ENCODE measurements around the gene C2CD5. TPM values are rescaled to one million over a fixed set of nuclear protein-coding genes. Genes with fewer than 3 reads are reported as not detected.

Gene C2CD5
- total and polyA plus RNA-seq, 2 donors (not counting 1 experiment from before 2014, with no cell fraction given) = 24.6 to 61.7 TPM

GRCh38 chr12:22593864-22594263, 49.5 kb upstream of the C2CD5 start:
- ATAC-seq (ENCODE audit: low read depth) = no peak
- Mint-ChIP-seq H3K4me3 (no peak overlapping the region), H3K9me3 (ENCODE audit: insufficient read depth) (no peaks in the 10 kb centered on the region), H3K27me3 (peaks cover 5% of the 10 kb centered on the region), H3K27ac (no peak overlapping the region), H3K4me1 (no peaks in the 10 kb centered on the region)
- Histone ChIP-seq H3K36me3 (replicated peaks in 1 of 2; ENCODE audit: control extremely low read depth in 1 of 2, control insufficient read depth in 1 of 2, extremely low read depth in 1 of 2, insufficient read depth in 2 of 2, low read length in 1 of 2) (no peaks in the 10 kb centered on the region), H3K9ac (ENCODE audit: low read length) (no peak overlapping the region), H3K79me2 (ENCODE audit: control insufficient read depth, insufficient read depth, low read length) (no peaks in the 10 kb centered on the region), H3K27ac (ENCODE audit: low read length in 2 of 2) (no peak overlapping the region), H3K4me3 (ENCODE audit: control extremely low read depth in 1 of 5, extremely low read depth in 1 of 5, insufficient read depth in 1 of 5, low read depth in 2 of 5, low read length in 4 of 5) (no peak overlapping the region), H4K20me1 (ENCODE audit: control insufficient read depth, insufficient read depth, low read length, poor library complexity, severe bottlenecking) (no peaks in the 10 kb centered on the region), H3K4me2 (replicated peaks; ENCODE audit: low read depth, low read length, poor library complexity, severe bottlenecking) (no peak overlapping the region), H3K4me1 (ENCODE audit: control insufficient read depth in 2 of 2, insufficient read depth in 2 of 2, low read length in 2 of 2) (no peaks in the 10 kb centered on the region), H3K9me3 (ENCODE audit: control extremely low read depth in 1 of 3, control insufficient read depth in 2 of 3, insufficient read depth in 1 of 3, low read length in 2 of 3) (no peaks in the 10 kb centered on the region), H3K27me3 (replicated peaks in 1 of 4; ENCODE audit: control extremely low read depth in 1 of 4, control insufficient read depth in 3 of 4, insufficient read depth in 4 of 4, low read length in 3 of 4) (peaks cover 0 to 3% (median 0%) of the 10 kb centered on the region in 4 experiments), H2AFZ (ENCODE audit: insufficient read depth, low read depth, low read length, poor library complexity, severe bottlenecking) (no peak overlapping the region)
- ChIA-PET CTCF (no interaction called here), POLR2A (no interaction called here)
- no peak for TF ChIP-seq CTCF (IDR thresholded peaks at IDR 0.05)
- TF ChIP-seq EZH2 (IDR thresholded peaks at IDR 0.05; ENCODE audit: borderline replicate concordance, insufficient read depth, low read depth, low read length, poor library complexity, severe bottlenecking) = no peak
- intact Hi-C loops (cut with micrococcal nuclease) = no loop called here
- no peak for DNase-seq

- TF ChIP-seq EZH2 (IDR thresholded peaks at IDR 0.05; ENCODE audit: borderline replicate concordance, insufficient read depth, low read depth, low read length, poor library complexity, severe bottlenecking) (no peak), CTCF (IDR thresholded peaks at IDR 0.05) (no peak)
- ATAC-seq (ENCODE audit: low read depth) (no peak), DNase-seq (no peak)
- Mint-ChIP-seq H3K9me3 (ENCODE audit: insufficient read depth) (no peaks in the 10 kb centered on the region), H3K27me3 (peaks cover 13% of the 10 kb centered on the region), H3K4me3 (no peak overlapping the region), H3K27ac (no peak overlapping the region), H3K4me1 (no peaks in the 10 kb centered on the region)
- H3K79me2 ChIP-seq (ENCODE audit: control insufficient read depth, insufficient read depth, low read length) = no peaks in the 10 kb centered on the region
- no peak overlapping the region for H3K9ac ChIP-seq (ENCODE audit: low read length)
- H4K20me1 ChIP-seq (ENCODE audit: control insufficient read depth, insufficient read depth, low read length, poor library complexity, severe bottlenecking) = no peaks in the 10 kb centered on the region
- 95% methylated on average over 3 of the region's 4 CpGs for WGBS (ENCODE audit: insufficient coverage)
- H2AFZ ChIP-seq (ENCODE audit: insufficient read depth, low read depth, low read length, poor library complexity, severe bottlenecking) = no peak overlapping the region
- no peaks in the 10 kb centered on the region for H3K36me3 ChIP-seq (replicated peaks in 1 of 2; ENCODE audit: control extremely low read depth in 1 of 2, control insufficient read depth in 1 of 2, extremely low read depth in 1 of 2, insufficient read depth in 2 of 2, low read length in 1 of 2)
- H3K9me3 ChIP-seq (ENCODE audit: control extremely low read depth in 1 of 3, control insufficient read depth in 2 of 3, insufficient read depth in 1 of 3, low read length in 2 of 3) = no peaks in the 10 kb centered on the region
- no peak overlapping the region for H3K4me3 ChIP-seq (ENCODE audit: control extremely low read depth in 1 of 5, extremely low read depth in 1 of 5, insufficient read depth in 1 of 5, low read depth in 2 of 5, low read length in 4 of 5)
- ChIA-PET POLR2A (no interaction called here), CTCF (no interaction called here)
- H3K4me2 ChIP-seq (replicated peaks; ENCODE audit: low read depth, low read length, poor library complexity, severe bottlenecking) = no peak overlapping the region
- H3K4me1 ChIP-seq (ENCODE audit: control insufficient read depth in 2 of 2, insufficient read depth in 2 of 2, low read length in 2 of 2) = no peaks in the 10 kb centered on the region
- intact Hi-C loops (cut with micrococcal nuclease) = no loop called here
- no peak overlapping the region for H3K27ac ChIP-seq (ENCODE audit: low read length in 2 of 2)
- no peaks in the 10 kb centered on the region for H3K27me3 ChIP-seq (replicated peaks in 1 of 4; ENCODE audit: control extremely low read depth in 1 of 4, control insufficient read depth in 3 of 4, insufficient read depth in 4 of 4, low read length in 3 of 4)
Observed at GRCh38 chr12:22588817-22589216, 44.5 kb upstream of the C2CD5 start.

Measured in B cell (primary cell).